Activated CD4-positive, alpha-beta T cell treated with anti-CD3 and anti-CD28 coated beads, Interleukin-2, amount 10 ng/mL, durations not matched to agents 7 days and 5 days (primary cell): ENCODE results near the gene ZNF552. TPM values are rescaled to one million over a fixed set of nuclear protein-coding genes. Genes with fewer than 3 reads are reported as not detected.
"Not testable (repeated sequence)": the region's sequence is repeated elsewhere in the genome, so short reads cannot be mapped to it uniquely, and the experiment has no call there.

Experiments used
- CTCF ChIA-PET: fragments of 350-600 bp; sonication (Branson Sonifier 250); formaldehyde crosslinking; loops from one replicate; lab custom pipeline; 2021; ENCODE audit warnings: antibody characterized with exemption; lab: Charles Lee
- POLR2A ChIA-PET: fragments of 350-600 bp; sonication (Branson Sonifier 250); formaldehyde crosslinking; loops from one replicate; lab custom pipeline; 2021; ENCODE audit warnings: antibody characterized with exemption; lab: Charles Lee
- DNase-seq: peaks from one replicate; pipeline ENCODE4 v3.0.0-alpha.2; 2020
- H3K27ac Mint-ChIP-seq: one replicate; pipeline ENCODE4 v1.8.0; 2021; ENCODE audit warnings: mild to moderate bottlenecking, moderate library complexity, mixed read lengths
- H3K27me3 Mint-ChIP-seq: one replicate; pipeline ENCODE4 v1.8.0; 2021; ENCODE audit warnings: mixed read lengths
- H3K36me3 Mint-ChIP-seq: one replicate; pipeline ENCODE4 v1.8.0; 2021; ENCODE audit warnings: low read depth, mixed read lengths
- H3K4me1 Mint-ChIP-seq: one replicate; pipeline ENCODE4 v1.8.0; 2021; ENCODE audit warnings: mixed read lengths
- H3K4me3 Mint-ChIP-seq: one replicate; pipeline ENCODE4 v1.8.0; 2021; ENCODE audit warnings: mild to moderate bottlenecking, moderate library complexity, mixed read lengths
- H3K9me3 Mint-ChIP-seq: one replicate; pipeline ENCODE4 v1.8.0; 2021; ENCODE audit warnings: mixed read lengths
- total RNA-seq, 2 experiments: library from RNA; stranded (reverse); gene quantifications; one replicate each; pipeline ENCODE4 v1.2.3, GENCODE V29; 2021

ZNF552 gene
- total RNA-seq, 2 experiments from 2014 or later: 8.7 to 10.0 TPM

- Mint-ChIP-seq H3K36me3 (peaks cover 54% of the 10 kb centered on the region), H3K9me3 (no peaks in the 10 kb centered on the region), H3K27me3 (no peaks in the 10 kb centered on the region), H3K4me1 (peaks cover 10% of the 10 kb centered on the region), H3K27ac (no peak within 1 kb of the TSS), H3K4me3 (no peak within 1 kb of the TSS)
- ChIA-PET CTCF (no interaction called here), POLR2A (no interaction called here)
- peak; percentile 18 for DNase-seq
Measured at GRCh38 chr19:57830071-57830602, 15.4 kb upstream of the ZNF552 start, which contains the start of gene ZNF587B. Gene ZNF587B, plus strand, starts transcription at chr19:57830299. Its CDS starts 230 bp downstream, at chr19:57830529.

- DNase-seq: no peak
- H3K27ac Mint-ChIP-seq: no peak overlapping the region
- ChIA-PET CTCF (no interaction called here), POLR2A (no interaction called here)
- peaks cover 10% of the 10 kb centered on the region for H3K4me1 Mint-ChIP-seq
- no peaks in the 10 kb centered on the region for H3K27me3 Mint-ChIP-seq
- H3K4me3 Mint-ChIP-seq: no peak overlapping the region
- peaks cover 58% of the 10 kb centered on the region for H3K36me3 Mint-ChIP-seq
- no peaks in the 10 kb centered on the region for H3K9me3 Mint-ChIP-seq
Measured at GRCh38 chr19:57829316-57829715, 14.6 kb upstream of the ZNF552 start.

GRCh38 chr19:57825511-57825910 is 10.8 kb upstream of the ZNF552 start:
- Mint-ChIP-seq H3K27ac (no peak overlapping the region), H3K4me3 (no peak overlapping the region)

GRCh38 chr19:57823608-57824007 is 8.9 kb upstream of the ZNF552 start:
- H3K27me3 Mint-ChIP-seq, CTCF ChIA-PET, H3K9me3 Mint-ChIP-seq, POLR2A ChIA-PET, H3K4me3 Mint-ChIP-seq, H3K27ac Mint-ChIP-seq, DNase-seq: not testable (repeated sequence)
- Mint-ChIP-seq H3K4me1 (peaks cover 39% of the 10 kb centered on the region), H3K36me3 (peaks cover 56% of the 10 kb centered on the region)

More at GRCh38 chr19:57825511-57825910, 10.8 kb upstream of the ZNF552 start:
- H3K36me3 Mint-ChIP-seq: peaks cover 70% of the 10 kb centered on the region
- DNase-seq: no peak
- ChIA-PET CTCF (no interaction called here), POLR2A (interaction anchor here (0.6 kb wide), 1 partner anchor 304 kb away, joined by 3 read pairs; no protein-coding TSS in a partner anchor)
- no peaks in the 10 kb centered on the region for H3K27me3 Mint-ChIP-seq
- H3K9me3 Mint-ChIP-seq: no peaks in the 10 kb centered on the region
- H3K4me1 Mint-ChIP-seq: peaks cover 30% of the 10 kb centered on the region

GRCh38 chr19:57823155-57823554 is 8.4 kb upstream of the ZNF552 start:
- POLR2A ChIA-PET, DNase-seq, H3K4me3 Mint-ChIP-seq, CTCF ChIA-PET, H3K9me3 Mint-ChIP-seq, H3K27me3 Mint-ChIP-seq, H3K27ac Mint-ChIP-seq: not testable (repeated sequence)
- Mint-ChIP-seq H3K36me3 (peaks cover 56% of the 10 kb centered on the region), H3K4me1 (peaks cover 43% of the 10 kb centered on the region)

- CTCF ChIA-PET, H3K27me3 Mint-ChIP-seq, DNase-seq, POLR2A ChIA-PET, H3K4me3 Mint-ChIP-seq, H3K9me3 Mint-ChIP-seq, H3K27ac Mint-ChIP-seq: not testable (repeated sequence)
- Mint-ChIP-seq H3K36me3 (peaks cover 47% of the 10 kb centered on the region), H3K4me1 (peaks cover 43% of the 10 kb centered on the region)
Measured at GRCh38 chr19:57821501-57821900, 6.8 kb upstream of the ZNF552 start.

- POLR2A ChIA-PET, H3K27me3 Mint-ChIP-seq, H3K9me3 Mint-ChIP-seq, DNase-seq: not testable (repeated sequence)
- Mint-ChIP-seq H3K27ac (peak overlapping the region; percentile 99), H3K4me1 (peaks cover 44% of the 10 kb centered on the region), H3K36me3 (peaks cover 44% of the 10 kb centered on the region), H3K4me3 (peak overlapping the region; percentile 96)
- CTCF ChIA-PET: interaction anchor here (1.2 kb wide), 1 partner anchor 21 kb away, joined by 3 read pairs; no protein-coding TSS in a partner anchor
Measured at GRCh38 chr19:57821095-57821494, 6.4 kb upstream of the ZNF552 start.

- peak overlapping the region; percentile 96 for H3K4me3 Mint-ChIP-seq
- no peaks in the 10 kb centered on the region for H3K9me3 Mint-ChIP-seq
- no peak for DNase-seq
- CTCF ChIA-PET: interaction anchor here (1.2 kb wide), 1 partner anchor 22 kb away, joined by 3 read pairs; no protein-coding TSS in a partner anchor
- POLR2A ChIA-PET: no interaction called here
- peak overlapping the region; percentile 99 for H3K27ac Mint-ChIP-seq
- peaks cover 40% of the 10 kb centered on the region for H3K36me3 Mint-ChIP-seq
- H3K4me1 Mint-ChIP-seq: peaks cover 46% of the 10 kb centered on the region
- no peaks in the 10 kb centered on the region for H3K27me3 Mint-ChIP-seq
Measured at GRCh38 chr19:57820599-57820998, 5.9 kb upstream of the ZNF552 start.

GRCh38 chr19:57819475-57820148 is 4.9 kb upstream of the ZNF552 start:
- H3K27me3 Mint-ChIP-seq: no peaks in the 10 kb centered on the region
- peaks cover 36% of the 10 kb centered on the region for H3K36me3 Mint-ChIP-seq
- H3K4me1 Mint-ChIP-seq: peaks cover 55% of the 10 kb centered on the region
- no peaks in the 10 kb centered on the region for H3K9me3 Mint-ChIP-seq
- H3K27ac Mint-ChIP-seq: peak overlapping the region; percentile 99
- ChIA-PET CTCF (interaction anchor here (2.0 kb wide), 1 partner anchor 30 kb away, joined by 6 read pairs; the partner anchor contains the start of gene ZNF587), POLR2A (interaction anchor here (0.7 kb wide), 1 partner anchor 31 kb away, joined by 9 read pairs; no protein-coding TSS in a partner anchor)
- H3K4me3 Mint-ChIP-seq: peak overlapping the region; percentile 96
- DNase-seq: peak; percentile 88

- DNase-seq: no peak
- peak overlapping the region; percentile 96 for H3K4me3 Mint-ChIP-seq
- no peaks in the 10 kb centered on the region for H3K9me3 Mint-ChIP-seq
- ChIA-PET POLR2A (no interaction called here), CTCF (interaction anchor here (2.0 kb wide), 1 partner anchor 31 kb away, joined by 6 read pairs; the partner anchor contains the start of gene ZNF587)
- H3K27ac Mint-ChIP-seq: peak overlapping the region; percentile 52
- peaks cover 34% of the 10 kb centered on the region for H3K36me3 Mint-ChIP-seq
- H3K27me3 Mint-ChIP-seq: no peaks in the 10 kb centered on the region
- H3K4me1 Mint-ChIP-seq: peaks cover 61% of the 10 kb centered on the region
Measured at GRCh38 chr19:57818378-57818777, 3.7 kb upstream of the ZNF552 start.

GRCh38 chr19:57817976-57818375 is 3.3 kb upstream of the ZNF552 start:
- CTCF ChIA-PET: no interaction called here
- no peak for DNase-seq
- Mint-ChIP-seq H3K4me1 (peaks cover 61% of the 10 kb centered on the region), H3K9me3 (no peaks in the 10 kb centered on the region), H3K27me3 (no peaks in the 10 kb centered on the region), H3K27ac (peak overlapping the region; percentile 46), H3K36me3 (peaks cover 32% of the 10 kb centered on the region), H3K4me3 (peak overlapping the region; percentile 96)
- POLR2A ChIA-PET: no interaction called here

- DNase-seq: no peak
- no peaks in the 10 kb centered on the region for H3K9me3 Mint-ChIP-seq
- H3K27me3 Mint-ChIP-seq: no peaks in the 10 kb centered on the region
- ChIA-PET CTCF (no interaction called here), POLR2A (no interaction called here)
- peaks cover 63% of the 10 kb centered on the region for H3K4me1 Mint-ChIP-seq
- no peak overlapping the region for H3K27ac Mint-ChIP-seq
- peaks cover 30% of the 10 kb centered on the region for H3K36me3 Mint-ChIP-seq
- H3K4me3 Mint-ChIP-seq: no peak overlapping the region
Measured at GRCh38 chr19:57816652-57817051, 1.9 kb upstream of the ZNF552 start.
